HepG2 (cell line): ENCODE results near the gene PPP2R5D. TPM values are rescaled to one million over a fixed set of nuclear protein-coding genes. Genes with fewer than 3 reads are reported as not detected.
A peak's percentile ranks its signal among the peaks of the same experiment; 100 is the strongest.

Experiments
- GPN1 ChIP-seq: sonication (generic); formaldehyde crosslinking; IDR thresholded peaks from 2 replicates; pipeline ENCODE4 v1.5.1; 2020; ENCODE audit warnings: missing genetic modification reagents, borderline replicate concordance
- HNRNPUL1 ChIP-seq: fragments of 200-400 bp; formaldehyde crosslinking; IDR thresholded peaks from 2 replicates; pipeline ENCODE4 v1.6.1; 2017; ENCODE audit warnings: low read depth, mild to moderate bottlenecking, low read length, moderate library complexity
- ISX ChIP-seq: sonication (generic); formaldehyde crosslinking; conservative IDR thresholded peaks from 2 replicates; pipeline ENCODE4 v1.5.0; 2020; ENCODE audit warnings: missing genetic modification reagents
- MLLT10 ChIP-seq: sonication (generic); formaldehyde crosslinking; IDR thresholded peaks from 2 replicates; pipeline ENCODE4 v1.4.0; 2020; ENCODE audit warnings: missing genetic modification reagents
- NFE2L1 ChIP-seq: sonication (generic); formaldehyde crosslinking; IDR thresholded peaks from 2 replicates; pipeline ENCODE4 v1.4.0; 2020; ENCODE audit warnings: missing genetic modification reagents, mild to moderate bottlenecking, borderline replicate concordance
- RBFOX2 ChIP-seq: fragments of 200-400 bp; formaldehyde crosslinking; IDR thresholded peaks from 2 replicates; pipeline ENCODE4 v1.6.1; 2017; ENCODE audit warnings: low read depth, mild to moderate bottlenecking, low read length
- SRSF1 ChIP-seq: fragments of 200-400 bp; formaldehyde crosslinking; optimal IDR thresholded peaks from 2 replicates; pipeline ENCODE3; 2017; ENCODE audit warnings: mild to moderate bottlenecking, low read depth, low read length, moderate library complexity
- ZIK1 ChIP-seq: sonication (generic); formaldehyde crosslinking; IDR thresholded peaks from 2 replicates; pipeline ENCODE4 v1.5.0; 2020; ENCODE audit warnings: mild to moderate bottlenecking, low read depth, missing genetic modification reagents, borderline replicate concordance
- ZNF3 ChIP-seq: IDR thresholded peaks from 2 replicates; pipeline ENCODE4 v1.7.0; 2017; ENCODE audit warnings: inconsistent platforms
- ZNF337 ChIP-seq: sonication (generic); formaldehyde crosslinking; IDR thresholded peaks from 2 replicates; pipeline ENCODE4 v1.5.1; 2020; ENCODE audit warnings: missing genetic modification reagents, low read depth, mild to moderate bottlenecking, borderline replicate concordance
- ZNF44 ChIP-seq: sonication (generic); formaldehyde crosslinking; IDR thresholded peaks from 2 replicates; pipeline ENCODE4 v1.5.1; 2020; ENCODE audit warnings: mild to moderate bottlenecking, missing genetic modification reagents
- ZNF563 ChIP-seq: sonication (generic); formaldehyde crosslinking; IDR thresholded peaks from 2 replicates; pipeline ENCODE4 v1.8.0; 2022; ENCODE audit warnings: mild to moderate bottlenecking, moderate library complexity, missing genetic modification reagents
- ZNF777 ChIP-seq: sonication (generic); formaldehyde crosslinking; IDR thresholded peaks from 2 replicates; pipeline ENCODE4 v1.4.0; 2020; ENCODE audit warnings: missing genetic modification reagents
- ZNF878 ChIP-seq: sonication (generic); formaldehyde crosslinking; IDR thresholded peaks from 2 replicates; pipeline ENCODE4 v1.8.1; 2023; ENCODE audit warnings: mild to moderate bottlenecking, missing genetic modification reagents, moderate library complexity
- ZSCAN30 ChIP-seq: sonication (generic); formaldehyde crosslinking; IDR thresholded peaks from 2 replicates; pipeline ENCODE4 v1.5.0; 2020; ENCODE audit warnings: mild to moderate bottlenecking, missing genetic modification reagents
- polyA plus RNA-seq, 8 experiments: library from polyadenylated mRNA; depleted of rRNA in 3 of 8; stranded (reverse) in 7 of 8; unstranded in 1 of 8; fragments of >200 nt; fragmentation: Illumina TruSeq in 4 of 8; extraction: Trizol in 4 of 8; gene quantifications; 2 replicates each; pipeline versions ENCODE4 v1.2.1 to v1.2.3, GENCODE V29; 2011 to 2016; ENCODE audit warnings: low read depth in 4 of 8, missing spikeins in 1 of 8, mixed read lengths in 1 of 8; ENCODE audit not compliant: insufficient read depth in 1 of 8
- total RNA-seq, 5 experiments: library from RNA; depleted of rRNA; stranded (reverse); fragments of >200 nt; fragmentation: Illumina TruSeq; extraction: Trizol; gene quantifications; 2 replicates each; pipeline ENCODE4 v1.2.3, GENCODE V29; 2016; ENCODE audit warnings: low read depth in 1 of 5
- TF ChIP-seq, protein P1 (sequence below): sonication (generic); formaldehyde crosslinking; IDR thresholded peaks from 2 replicates; pipeline ENCODE4 v1.5.1; 2020; ENCODE audit warnings: mild to moderate bottlenecking, missing genetic modification reagents, borderline replicate concordance
- TF ChIP-seq, protein P2 (sequence below): sonication (generic); formaldehyde crosslinking; conservative IDR thresholded peaks from 2 replicates; pipeline ENCODE4 v1.8.1; 2023; ENCODE audit warnings: missing genetic modification reagents
- TF ChIP-seq, protein P3 (sequence below): sonication (generic); formaldehyde crosslinking; IDR thresholded peaks from 2 replicates; pipeline ENCODE4 v1.8.1; 2023; ENCODE audit warnings: mild to moderate bottlenecking, missing genetic modification reagents, borderline replicate concordance
- TF ChIP-seq, protein P4 (sequence below): sonication (generic); formaldehyde crosslinking; IDR thresholded peaks from 2 replicates; pipeline ENCODE4 v1.4.0; 2020; ENCODE audit warnings: mild to moderate bottlenecking, missing genetic modification reagents, borderline replicate concordance
- TF ChIP-seq, protein P5 (sequence below): sonication (generic); formaldehyde crosslinking; conservative IDR thresholded peaks from 2 replicates; pipeline ENCODE4 v1.8.0; 2022; ENCODE audit warnings: missing genetic modification reagents

PPP2R5D gene
- total and polyA plus RNA-seq, 2 of the 13 experiments (the other 11 are each of a cell fraction or from before 2014, with no cell fraction given): 53.7 to 60.4 TPM

DNA sequence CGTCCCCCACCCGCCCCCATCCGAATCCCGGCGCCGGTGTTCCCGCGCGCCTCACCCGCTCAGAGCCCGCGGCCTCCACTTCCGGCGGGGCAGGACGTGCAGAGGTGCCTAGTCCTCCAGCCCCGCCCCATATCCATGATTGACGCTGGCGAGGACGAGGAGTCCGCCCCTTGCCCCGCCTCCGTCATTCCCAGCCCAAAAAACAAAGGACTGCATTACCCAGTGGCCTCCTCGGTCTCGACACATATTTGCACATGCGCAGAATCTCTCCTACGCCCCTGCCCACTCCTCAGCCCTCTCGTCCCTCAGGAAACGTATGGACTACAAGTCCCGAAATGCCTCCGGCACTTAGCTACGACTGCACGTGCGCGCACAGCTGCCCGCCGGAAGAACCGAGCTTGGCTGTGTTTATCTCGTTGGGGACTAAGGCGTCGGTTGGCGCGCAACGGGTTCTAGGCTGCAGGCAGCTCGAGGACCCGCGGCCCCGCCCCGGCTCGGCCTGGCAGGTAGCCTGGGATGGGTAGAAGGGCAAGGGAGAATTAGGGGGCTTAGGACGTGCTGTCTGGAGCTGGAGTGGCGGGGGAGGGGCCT lies 29.6 kb downstream of the PPP2R5D start, which contains the start of the genes KLHDC3 and MEA1 (continued):
- TF ChIP-seq, protein P1, sequence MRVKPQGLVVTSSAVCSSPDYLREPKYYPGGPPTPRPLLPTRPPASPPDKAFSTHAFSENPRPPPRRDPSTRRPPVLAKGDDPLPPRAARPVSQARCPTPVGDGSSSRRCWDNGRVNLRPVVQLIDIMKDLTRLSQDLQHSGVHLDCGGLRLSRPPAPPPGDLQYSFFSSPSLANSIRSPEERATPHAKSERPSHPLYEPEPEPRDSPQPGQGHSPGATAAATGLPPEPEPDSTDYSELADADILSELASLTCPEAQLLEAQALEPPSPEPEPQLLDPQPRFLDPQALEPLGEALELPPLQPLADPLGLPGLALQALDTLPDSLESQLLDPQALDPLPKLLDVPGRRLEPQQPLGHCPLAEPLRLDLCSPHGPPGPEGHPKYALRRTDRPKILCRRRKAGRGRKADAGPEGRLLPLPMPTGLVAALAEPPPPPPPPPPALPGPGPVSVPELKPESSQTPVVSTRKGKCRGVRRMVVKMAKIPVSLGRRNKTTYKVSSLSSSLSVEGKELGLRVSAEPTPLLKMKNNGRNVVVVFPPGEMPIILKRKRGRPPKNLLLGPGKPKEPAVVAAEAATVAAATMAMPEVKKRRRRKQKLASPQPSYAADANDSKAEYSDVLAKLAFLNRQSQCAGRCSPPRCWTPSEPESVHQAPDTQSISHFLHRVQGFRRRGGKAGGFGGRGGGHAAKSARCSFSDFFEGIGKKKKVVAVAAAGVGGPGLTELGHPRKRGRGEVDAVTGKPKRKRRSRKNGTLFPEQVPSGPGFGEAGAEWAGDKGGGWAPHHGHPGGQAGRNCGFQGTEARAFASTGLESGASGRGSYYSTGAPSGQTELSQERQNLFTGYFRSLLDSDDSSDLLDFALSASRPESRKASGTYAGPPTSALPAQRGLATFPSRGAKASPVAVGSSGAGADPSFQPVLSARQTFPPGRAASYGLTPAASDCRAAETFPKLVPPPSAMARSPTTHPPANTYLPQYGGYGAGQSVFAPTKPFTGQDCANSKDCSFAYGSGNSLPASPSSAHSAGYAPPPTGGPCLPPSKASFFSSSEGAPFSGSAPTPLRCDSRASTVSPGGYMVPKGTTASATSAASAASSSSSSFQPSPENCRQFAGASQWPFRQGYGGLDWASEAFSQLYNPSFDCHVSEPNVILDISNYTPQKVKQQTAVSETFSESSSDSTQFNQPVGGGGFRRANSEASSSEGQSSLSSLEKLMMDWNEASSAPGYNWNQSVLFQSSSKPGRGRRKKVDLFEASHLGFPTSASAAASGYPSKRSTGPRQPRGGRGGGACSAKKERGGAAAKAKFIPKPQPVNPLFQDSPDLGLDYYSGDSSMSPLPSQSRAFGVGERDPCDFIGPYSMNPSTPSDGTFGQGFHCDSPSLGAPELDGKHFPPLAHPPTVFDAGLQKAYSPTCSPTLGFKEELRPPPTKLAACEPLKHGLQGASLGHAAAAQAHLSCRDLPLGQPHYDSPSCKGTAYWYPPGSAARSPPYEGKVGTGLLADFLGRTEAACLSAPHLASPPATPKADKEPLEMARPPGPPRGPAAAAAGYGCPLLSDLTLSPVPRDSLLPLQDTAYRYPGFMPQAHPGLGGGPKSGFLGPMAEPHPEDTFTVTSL (CRISPR knock-in tag): no peak
- no peak for TF ChIP-seq ISX (CRISPR knock-in tag)
- TF ChIP-seq ZSCAN30 (CRISPR knock-in tag): no peak
- TF ChIP-seq, protein P2, sequence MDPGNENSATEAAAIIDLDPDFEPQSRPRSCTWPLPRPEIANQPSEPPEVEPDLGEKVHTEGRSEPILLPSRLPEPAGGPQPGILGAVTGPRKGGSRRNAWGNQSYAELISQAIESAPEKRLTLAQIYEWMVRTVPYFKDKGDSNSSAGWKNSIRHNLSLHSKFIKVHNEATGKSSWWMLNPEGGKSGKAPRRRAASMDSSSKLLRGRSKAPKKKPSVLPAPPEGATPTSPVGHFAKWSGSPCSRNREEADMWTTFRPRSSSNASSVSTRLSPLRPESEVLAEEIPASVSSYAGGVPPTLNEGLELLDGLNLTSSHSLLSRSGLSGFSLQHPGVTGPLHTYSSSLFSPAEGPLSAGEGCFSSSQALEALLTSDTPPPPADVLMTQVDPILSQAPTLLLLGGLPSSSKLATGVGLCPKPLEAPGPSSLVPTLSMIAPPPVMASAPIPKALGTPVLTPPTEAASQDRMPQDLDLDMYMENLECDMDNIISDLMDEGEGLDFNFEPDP (CRISPR knock-in tag): no peak
- TF ChIP-seq ZNF337 (CRISPR knock-in tag): no peak
- no peak for TF ChIP-seq ZNF44
- no peak for TF ChIP-seq ZNF3 (CRISPR knock-in tag)
- TF ChIP-seq MLLT10: no peak
- TF ChIP-seq ZIK1 (CRISPR knock-in tag): peak; percentile 54; the same call in 1 of the 2 replicates
- no peak for TF ChIP-seq NFE2L1
- peak; percentile 85 for TF ChIP-seq ZNF563 (CRISPR knock-in tag)
- TF ChIP-seq, protein P3, sequence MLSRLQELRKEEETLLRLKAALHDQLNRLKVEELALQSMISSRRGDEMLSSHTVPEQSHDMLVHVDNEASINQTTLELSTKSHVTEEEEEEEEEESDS: no peak
- TF ChIP-seq, protein P4, sequence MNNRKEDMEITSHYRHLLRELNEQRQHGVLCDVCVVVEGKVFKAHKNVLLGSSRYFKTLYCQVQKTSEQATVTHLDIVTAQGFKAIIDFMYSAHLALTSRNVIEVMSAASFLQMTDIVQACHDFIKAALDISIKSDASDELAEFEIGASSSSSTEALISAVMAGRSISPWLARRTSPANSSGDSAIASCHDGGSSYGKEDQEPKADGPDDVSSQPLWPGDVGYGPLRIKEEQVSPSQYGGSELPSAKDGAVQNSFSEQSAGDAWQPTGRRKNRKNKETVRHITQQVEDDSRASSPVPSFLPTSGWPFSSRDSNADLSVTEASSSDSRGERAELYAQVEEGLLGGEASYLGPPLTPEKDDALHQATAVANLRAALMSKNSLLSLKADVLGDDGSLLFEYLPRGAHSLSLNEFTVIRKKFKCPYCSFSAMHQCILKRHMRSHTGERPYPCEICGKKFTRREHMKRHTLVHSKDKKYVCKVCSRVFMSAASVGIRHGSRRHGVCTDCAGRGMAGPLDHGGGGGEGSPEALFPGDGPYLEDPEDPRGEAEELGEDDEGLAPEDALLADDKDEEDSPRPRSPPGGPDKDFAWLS (CRISPR knock-in tag): no peak
- TF ChIP-seq ZNF878 (CRISPR knock-in tag): no peak
- TF ChIP-seq HNRNPUL1: no peak
- TF ChIP-seq GPN1 (CRISPR knock-in tag): no peak
- TF ChIP-seq ZNF777: peak; percentile 90
- TF ChIP-seq SRSF1: no peak
- TF ChIP-seq, protein P5, sequence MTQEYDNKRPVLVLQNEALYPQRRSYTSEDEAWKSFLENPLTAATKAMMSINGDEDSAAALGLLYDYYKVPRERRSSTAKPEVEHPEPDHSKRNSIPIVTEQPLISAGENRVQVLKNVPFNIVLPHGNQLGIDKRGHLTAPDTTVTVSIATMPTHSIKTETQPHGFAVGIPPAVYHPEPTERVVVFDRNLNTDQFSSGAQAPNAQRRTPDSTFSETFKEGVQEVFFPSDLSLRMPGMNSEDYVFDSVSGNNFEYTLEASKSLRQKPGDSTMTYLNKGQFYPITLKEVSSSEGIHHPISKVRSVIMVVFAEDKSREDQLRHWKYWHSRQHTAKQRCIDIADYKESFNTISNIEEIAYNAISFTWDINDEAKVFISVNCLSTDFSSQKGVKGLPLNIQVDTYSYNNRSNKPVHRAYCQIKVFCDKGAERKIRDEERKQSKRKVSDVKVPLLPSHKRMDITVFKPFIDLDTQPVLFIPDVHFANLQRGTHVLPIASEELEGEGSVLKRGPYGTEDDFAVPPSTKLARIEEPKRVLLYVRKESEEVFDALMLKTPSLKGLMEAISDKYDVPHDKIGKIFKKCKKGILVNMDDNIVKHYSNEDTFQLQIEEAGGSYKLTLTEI: no peak
- peak; percentile 84 for TF ChIP-seq RBFOX2
